Nucleus accumbens (tissue), 56 donors: ENCODE measurements around the gene ATXN7L1.
"Not testable (repeated sequence)": the region's sequence is repeated elsewhere in the genome, so short reads cannot be mapped to it uniquely, and the experiment has no call there.

Experiments
- DNase-seq, 56 donors: peaks; one replicate each; lab custom pipeline; 2025; lab: John Stamatoyannopoulos, UW

The ATXN7L1 gene

GRCh38 chr7:105602325-105603305 lies 273.8 kb downstream of the ATXN7L1 start:
- no peak for DNase-seq

DNA sequence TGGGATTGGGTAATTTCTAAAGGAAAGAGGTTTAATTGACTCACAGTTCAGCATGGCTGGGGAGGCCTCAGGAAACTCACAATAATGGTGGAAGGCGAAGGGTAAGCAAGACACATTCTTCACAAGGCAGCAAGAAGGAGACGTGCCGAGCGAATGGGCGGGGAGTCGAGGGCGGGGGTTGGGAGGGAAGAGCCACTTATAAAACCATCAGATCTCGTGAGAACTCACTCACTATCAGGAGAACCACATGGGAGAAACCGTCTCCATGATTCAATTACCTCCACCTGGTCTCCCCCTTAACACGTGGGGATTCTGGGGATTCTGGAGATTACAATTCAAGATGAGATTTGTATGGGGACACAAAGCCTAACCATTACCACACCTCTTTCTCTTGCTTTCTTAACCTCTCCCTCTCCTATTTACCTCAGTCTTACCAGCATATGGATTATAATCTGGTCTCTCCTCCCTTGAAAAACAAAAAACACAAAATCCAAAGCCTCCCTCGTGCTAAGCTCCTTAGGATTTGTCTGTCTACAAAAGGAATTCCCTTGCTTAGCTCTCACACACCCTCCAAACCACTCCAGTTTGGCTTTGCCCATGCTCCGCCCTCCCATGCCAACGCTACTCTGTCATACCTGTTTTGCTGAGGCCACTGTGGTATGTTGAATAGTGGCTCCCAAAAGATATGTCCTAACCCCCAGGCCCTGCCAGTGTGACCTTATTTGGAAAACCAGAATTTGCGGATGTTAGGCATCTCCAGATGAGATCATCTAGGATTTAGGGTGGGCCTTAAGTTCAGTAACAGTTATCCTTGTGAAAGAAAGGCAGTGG lies 275.5 kb downstream of the ATXN7L1 start:
- no peak for DNase-seq

DNA sequence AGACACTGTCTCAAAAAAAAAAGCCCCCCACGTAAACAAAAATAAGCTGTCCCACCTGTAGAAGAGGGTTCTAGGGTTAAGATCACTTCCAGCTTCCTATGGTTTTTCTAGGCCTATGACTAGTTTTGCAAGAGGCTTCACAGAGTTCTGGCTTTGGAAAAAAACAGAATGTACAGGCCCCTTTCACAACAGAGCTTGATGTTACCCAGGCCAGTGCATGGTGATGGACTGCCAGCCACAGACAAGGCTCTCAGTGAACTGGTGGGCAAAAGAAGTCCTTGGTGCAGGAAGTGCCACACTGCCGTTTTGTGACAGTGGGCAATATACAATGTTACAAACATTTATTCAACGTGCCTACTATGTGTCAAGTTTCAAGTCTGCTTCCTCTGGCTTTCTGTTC lies 276.8 kb downstream of the ATXN7L1 start:
- no peak for DNase-seq

GRCh38 chr7:105599080-105599479 lies 277.3 kb downstream of the ATXN7L1 start:
- DNase-seq = not testable (repeated sequence)

DNA sequence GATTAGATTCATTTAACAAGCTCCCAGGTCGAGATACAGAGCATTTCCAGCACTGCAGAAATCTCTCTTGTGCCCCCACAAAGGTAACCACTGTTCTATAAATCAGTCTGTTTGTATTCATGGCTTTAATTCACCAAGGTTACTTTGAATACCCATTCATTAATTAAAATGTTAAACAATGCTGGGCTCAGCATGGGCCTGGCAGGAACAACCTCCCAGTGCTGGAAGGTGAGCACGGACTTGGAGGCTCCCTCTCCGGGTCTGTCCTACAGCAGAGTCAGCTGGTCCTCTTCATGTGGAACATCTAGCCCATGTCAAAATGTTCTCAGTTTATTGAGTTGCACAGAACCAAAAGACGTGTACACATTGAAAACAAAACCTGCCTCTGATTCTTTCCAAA lies 279.5 kb downstream of the ATXN7L1 start:
- peak in 1 of 56 donors; percentile 4 for DNase-seq

DNA sequence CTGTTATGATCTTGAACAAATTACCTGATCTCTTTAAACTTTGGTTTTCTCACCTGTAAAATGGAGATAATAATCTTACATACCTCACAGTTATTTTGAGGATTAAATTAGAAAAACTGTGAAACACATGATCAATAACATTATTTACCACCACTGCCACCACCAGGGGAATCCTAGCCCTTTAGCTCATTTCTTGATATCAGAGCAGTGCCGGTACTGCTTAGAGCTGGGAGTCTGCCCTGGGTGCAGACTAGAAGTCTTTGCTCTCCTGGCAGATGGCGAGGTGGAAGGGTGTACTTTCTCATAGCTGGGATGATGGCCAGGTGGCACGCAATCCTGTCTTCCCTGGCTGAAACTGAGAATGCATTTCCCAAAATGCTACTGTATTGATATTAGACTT lies 282.4 kb downstream of the ATXN7L1 start:
- no peak for DNase-seq

DNA sequence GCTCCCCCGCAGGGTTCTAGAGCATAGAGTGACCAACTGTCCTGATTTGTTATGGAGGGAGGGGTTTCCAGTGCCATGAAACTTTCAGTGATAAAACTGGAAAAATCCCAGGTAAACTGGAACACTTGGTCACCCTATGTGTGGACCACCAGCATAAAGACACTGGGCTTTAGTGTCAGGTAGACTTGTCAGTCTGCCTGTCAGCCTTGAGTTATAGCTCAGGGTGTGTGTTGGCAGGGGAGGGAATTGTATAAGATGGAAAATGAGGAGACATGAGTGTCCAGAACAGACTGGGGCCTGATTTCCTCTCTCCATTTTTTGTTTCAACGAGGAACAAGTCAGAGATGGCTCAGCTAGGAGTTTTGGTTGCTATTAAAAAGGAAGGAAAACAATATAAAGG lies 284.9 kb downstream of the ATXN7L1 start:
- no peak for DNase-seq

GRCh38 chr7:105590793-105591192 lies 285.6 kb downstream of the ATXN7L1 start:
- DNase-seq = no peak

- peak in 54 of 56 donors; percentile 5 to 89 (median 62) for DNase-seq
These were observed 286.9 kb downstream of the ATXN7L1 start for GRCh38 chr7:105589356-105590077.

- no peak for DNase-seq
These were observed 288.3 kb downstream of the ATXN7L1 start for GRCh38 chr7:105587909-105588635.

GRCh38 chr7:105585850-105586500 lies 290.4 kb downstream of the ATXN7L1 start:
- DNase-seq = no peak

DNA sequence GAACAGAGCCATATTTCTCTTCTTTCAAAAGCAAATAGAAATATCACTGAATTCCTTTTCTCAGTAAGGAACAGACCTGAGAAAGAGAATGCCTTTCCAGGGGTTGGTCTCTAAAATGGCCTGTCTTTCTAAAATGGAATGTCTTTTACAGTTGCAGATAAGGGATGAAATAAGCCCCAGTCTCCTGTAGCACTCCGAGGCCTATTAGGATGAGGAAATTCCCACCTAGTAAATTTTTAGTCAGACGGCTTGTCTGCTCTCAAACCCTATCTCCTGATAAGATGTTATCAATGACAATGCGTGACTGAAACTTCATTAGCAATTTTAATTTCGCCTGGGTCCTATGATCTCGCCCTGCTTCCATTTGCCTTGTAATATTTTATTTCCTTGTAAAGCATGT lies 292.2 kb downstream of the ATXN7L1 start:
- DNase-seq = no peak

DNA sequence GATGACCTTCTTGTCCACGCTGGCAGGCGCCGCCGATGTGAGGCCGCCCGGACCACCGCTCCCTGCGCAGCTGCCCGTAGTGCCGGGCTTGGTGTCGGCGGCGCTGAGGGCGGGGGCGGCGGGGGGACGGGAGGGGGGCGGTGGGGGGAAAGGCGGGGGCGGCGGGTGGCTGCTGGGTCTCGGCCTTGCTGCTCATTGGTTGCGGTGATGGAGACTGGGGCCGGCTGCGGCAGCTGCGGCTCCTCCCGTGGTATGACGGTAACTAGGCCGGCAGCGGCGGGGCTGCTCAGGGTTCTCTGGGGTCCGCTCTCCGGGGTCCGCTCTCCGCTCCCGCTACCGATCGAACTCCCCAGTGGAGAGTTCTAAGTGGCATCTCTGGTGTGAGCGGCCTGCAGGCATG lies 293.3 kb downstream of the ATXN7L1 start:
- DNase-seq = no peak

DNA sequence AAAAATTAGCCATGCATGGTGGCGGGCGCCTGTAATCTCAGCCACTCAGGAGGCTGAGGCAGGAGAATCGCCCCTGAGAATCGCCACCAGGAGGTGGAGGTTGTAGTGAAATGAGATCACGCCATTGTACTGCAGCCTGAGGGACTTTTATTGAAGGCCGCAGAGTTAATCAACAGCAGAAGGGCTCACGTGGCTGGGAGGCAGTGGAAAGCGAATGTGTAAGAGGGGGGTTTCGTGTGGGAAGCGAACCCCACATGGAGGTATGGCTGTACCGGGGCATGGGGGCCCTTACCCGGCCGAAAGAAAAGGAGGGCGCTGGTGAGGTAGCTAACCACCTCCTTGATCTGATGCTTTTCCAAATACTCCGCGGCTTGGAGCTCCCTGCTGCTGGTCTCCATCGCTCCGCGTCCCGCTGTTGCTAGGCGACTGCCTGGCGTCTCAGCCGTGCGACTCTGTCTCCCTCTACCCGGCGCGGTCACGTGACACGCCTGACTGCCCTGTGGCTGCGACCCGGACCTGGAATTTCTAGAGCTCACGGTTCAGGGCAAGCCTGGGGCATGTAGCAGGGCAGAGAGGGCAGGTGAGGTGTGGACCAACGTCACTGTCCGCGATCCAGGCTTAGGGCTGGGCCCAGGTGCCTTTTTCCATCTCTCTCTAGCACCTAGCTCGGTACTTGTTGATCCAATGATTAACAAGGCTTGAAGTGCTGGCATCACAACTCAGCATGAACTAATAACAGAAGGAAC lies 295.2 kb downstream of the ATXN7L1 start, which contains the start of gene EFCAB10:
Gene EFCAB10, minus strand, starts transcription at position 428 of the 746 bp plus-strand sequence. Its CDS starts 30 bp downstream, at position 398.
- DNase-seq = peak in 55 of 56 donors; percentile 11 to 90 (median 67)

GRCh38 chr7:105580022-105580740 lies 296.2 kb downstream of the ATXN7L1 start:
- DNase-seq = peak in 14 of 56 donors; percentile 4 to 39 (median 24)

DNA sequence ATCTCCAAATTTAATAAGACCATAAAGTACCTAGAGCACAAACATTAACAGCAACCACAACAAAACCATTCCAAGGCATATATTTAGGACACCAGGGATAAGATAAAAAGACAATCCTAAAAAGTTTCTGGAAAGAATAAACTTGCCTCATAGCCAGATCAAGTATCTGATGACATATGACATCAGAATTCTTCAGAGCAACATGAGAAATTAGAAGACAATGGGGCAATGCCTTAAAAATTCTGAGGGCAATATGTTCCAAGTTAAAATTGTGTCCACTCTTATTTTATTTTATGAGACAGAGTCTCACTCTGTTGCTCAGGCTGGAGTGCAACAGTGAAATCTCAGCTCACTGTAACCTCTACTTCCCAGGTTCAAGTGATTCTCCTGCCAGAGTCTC lies 297.9 kb downstream of the ATXN7L1 start:
- no peak for DNase-seq

GRCh38 chr7:105577251-105577650 lies 299.1 kb downstream of the ATXN7L1 start:
- no peak for DNase-seq

- DNase-seq = no peak
These were observed 304.5 kb downstream of the ATXN7L1 start for GRCh38 chr7:105571891-105572290.
